Measurements from ENCODE around the gene ZNF22. TPM values are rescaled to one million over a fixed set of nuclear protein-coding genes. Genes with fewer than 3 reads are reported as not detected.
"Not testable (repeated sequence)": the region's sequence is repeated elsewhere in the genome, so short reads cannot be mapped to it uniquely, and the experiment has no call there.

ZNF22 gene
- total RNA-seq, 1 experiment from 2014 or later, result 60.8 TPM

GRCh38 chr10:45005284-45005683 lies 4.6 kb downstream of the ZNF22 start:
- H3K9me3 Mint-ChIP-seq (ENCODE audit: unreplicated experiment), result no peaks in the 10 kb centered on the region
- H3K4me1 ChIP-seq, result peaks cover 15% of the 10 kb centered on the region
- intact Hi-C loops (cut with micrococcal nuclease; ENCODE audit: unreplicated experiment), result loop anchor here (5.0 to 10.0 kb wide), 4 partner anchors 150 to 667 kb away; partner anchors contain the start of genes ALOX5 and ZFAND4
- H3K4me1 Mint-ChIP-seq (ENCODE audit: low read depth, unreplicated experiment), result peaks cover 9% of the 10 kb centered on the region
- ChIA-PET POLR2A (no interaction called here), CTCF (interaction anchor here (0.9 kb wide), 1 partner anchor 81 kb away, joined by 3 read pairs; no protein-coding TSS in a partner anchor)
- peaks cover 3% of the 10 kb centered on the region; the same call in 1 of the 2 replicates for H3K36me3 ChIP-seq (ENCODE audit: control insufficient read depth, insufficient read depth, low read length)
- BruUV-seq (replicated peaks), result no TSS peak
- DNase-seq, result no peak
- no peaks in the 10 kb centered on the region for H3K27me3 Mint-ChIP-seq (ENCODE audit: insufficient read depth, unreplicated experiment)
- H3K27me3 ChIP-seq (replicated peaks; ENCODE audit: control insufficient read depth, insufficient read depth, low read length), result no peaks in the 10 kb centered on the region
- no peak overlapping the region for H3K27ac Mint-ChIP-seq (ENCODE audit: unreplicated experiment)
- H3K9me3 ChIP-seq, result no peaks in the 10 kb centered on the region
- H3K4me3 Mint-ChIP-seq (ENCODE audit: unreplicated experiment), result no peak overlapping the region
- no peak for TF ChIP-seq CTCF (IDR thresholded peaks at IDR 0.05; ENCODE audit: insufficient read depth in 1 of 2, low read depth in 1 of 2, low read length in 1 of 2, severe bottlenecking in 1 of 2, unreplicated experiment in 1 of 2)
- peaks cover 48% of the 10 kb centered on the region for H3K36me3 Mint-ChIP-seq (ENCODE audit: insufficient read depth, unreplicated experiment)
- H3K4me3 ChIP-seq (ENCODE audit: low read depth, low read length), result no peak overlapping the region

DNA sequence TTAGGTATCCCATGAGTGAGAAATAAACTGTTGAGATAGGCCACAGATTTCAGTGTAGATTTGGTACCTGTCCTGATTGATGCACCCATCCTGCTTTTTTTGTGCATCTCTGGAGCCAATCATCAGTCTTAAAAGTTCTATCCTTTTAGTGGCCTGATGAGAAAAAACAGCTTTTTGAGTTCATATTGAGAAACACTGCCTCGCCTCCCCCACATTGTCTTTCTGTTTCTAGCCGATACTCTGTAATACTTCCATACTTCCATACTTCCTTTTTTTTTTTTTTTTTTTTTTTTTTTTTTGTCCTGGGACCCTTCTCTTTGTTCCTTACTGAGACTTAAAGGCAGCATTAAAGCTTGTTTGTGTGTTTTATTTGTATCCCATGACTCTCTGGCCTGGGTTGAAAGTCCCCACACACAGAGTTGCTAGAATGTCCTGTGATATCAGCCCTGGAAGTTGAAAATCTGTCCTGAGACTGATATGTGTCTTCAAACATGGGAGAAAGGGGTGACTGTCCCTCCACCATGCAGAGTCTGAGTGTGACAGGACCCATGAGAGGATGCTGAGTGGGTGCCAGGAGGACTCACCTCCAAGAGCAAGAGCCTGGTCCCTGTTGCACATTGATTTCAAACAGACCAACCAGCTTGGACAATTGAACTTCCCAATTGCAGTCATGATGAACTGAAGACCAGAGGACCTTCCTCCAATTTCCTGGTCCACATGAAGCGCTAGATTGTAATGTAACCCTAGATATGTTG lies 5.7 kb downstream of the ZNF22 start:
- no peak for DNase-seq
- Mint-ChIP-seq H3K27me3 (ENCODE audit: insufficient read depth, unreplicated experiment) (no peaks in the 10 kb centered on the region), H3K9me3 (ENCODE audit: unreplicated experiment) (no peaks in the 10 kb centered on the region), H3K4me1 (ENCODE audit: low read depth, unreplicated experiment) (peaks cover 7% of the 10 kb centered on the region), H3K4me3 (ENCODE audit: unreplicated experiment) (no peak overlapping the region), H3K27ac (ENCODE audit: unreplicated experiment) (no peak overlapping the region), H3K36me3 (ENCODE audit: insufficient read depth, unreplicated experiment) (peaks cover 39% of the 10 kb centered on the region)
- TF ChIP-seq CTCF (IDR thresholded peaks at IDR 0.05; ENCODE audit: insufficient read depth in 1 of 2, low read depth in 1 of 2, low read length in 1 of 2, severe bottlenecking in 1 of 2, unreplicated experiment in 1 of 2), result no peak
- Histone ChIP-seq H3K4me1 (peaks cover 15% of the 10 kb centered on the region; the same call in 1 of the 2 replicates), H3K4me3 (ENCODE audit: low read depth, low read length) (no peak overlapping the region), H3K36me3 (ENCODE audit: control insufficient read depth, insufficient read depth, low read length) (peaks cover 3% of the 10 kb centered on the region; the same call in 1 of the 2 replicates), H3K27me3 (replicated peaks; ENCODE audit: control insufficient read depth, insufficient read depth, low read length) (no peaks in the 10 kb centered on the region), H3K9me3 (no peaks in the 10 kb centered on the region)
- BruUV-seq (replicated peaks), result no TSS peak
- intact Hi-C loops (cut with micrococcal nuclease; ENCODE audit: unreplicated experiment), result loop anchor here (5.0 to 10.0 kb wide), 4 partner anchors 148 to 666 kb away; partner anchors contain the start of genes ALOX5 and ZFAND4
- POLR2A ChIA-PET, result no interaction called here
- CTCF ChIA-PET, result interaction anchor here (0.8 to 1.1 kb wide), 2 partner anchors 74 to 142 kb away, joined by 4 read pairs; no protein-coding TSS in a partner anchor

GRCh38 chr10:45008524-45009161 lies 7.9 kb downstream of the ZNF22 start:
- Mint-ChIP-seq H3K27me3 (ENCODE audit: insufficient read depth, unreplicated experiment) (no peaks in the 10 kb centered on the region), H3K27ac (ENCODE audit: unreplicated experiment) (no peak overlapping the region), H3K4me1 (ENCODE audit: low read depth, unreplicated experiment) (peaks cover 2% of the 10 kb centered on the region), H3K9me3 (ENCODE audit: unreplicated experiment) (no peaks in the 10 kb centered on the region), H3K36me3 (ENCODE audit: insufficient read depth, unreplicated experiment) (peaks cover 24% of the 10 kb centered on the region), H3K4me3 (ENCODE audit: unreplicated experiment) (no peak overlapping the region)
- H3K27me3 ChIP-seq (replicated peaks; ENCODE audit: control insufficient read depth, insufficient read depth, low read length), result no peaks in the 10 kb centered on the region
- H3K4me3 ChIP-seq (ENCODE audit: low read depth, low read length), result no peak overlapping the region
- POLR2A ChIA-PET, result no interaction called here
- TF ChIP-seq CTCF (IDR thresholded peaks at IDR 0.05; ENCODE audit: insufficient read depth in 1 of 2, low read depth in 1 of 2, low read length in 1 of 2, severe bottlenecking in 1 of 2, unreplicated experiment in 1 of 2), result peak; percentile 87 to 90
- CTCF ChIA-PET, result no interaction called here
- DNase-seq, result peak in 1 of 2 experiments; percentile 83
- peaks cover 5% of the 10 kb centered on the region; the same call in 1 of the 2 replicates for H3K4me1 ChIP-seq
- no peaks in the 10 kb centered on the region for H3K9me3 ChIP-seq
- H3K36me3 ChIP-seq (ENCODE audit: control insufficient read depth, insufficient read depth, low read length), result peaks cover under 1% of the 10 kb centered on the region; the same call in 1 of the 2 replicates
- BruUV-seq (replicated peaks), result no TSS peak
- intact Hi-C loops (cut with micrococcal nuclease; ENCODE audit: unreplicated experiment), result loop anchor here (2.0 to 10.0 kb wide), 6 partner anchors 146 to 664 kb away; partner anchors contain the start of genes ALOX5 and ZFAND4

- intact Hi-C loops (cut with micrococcal nuclease; ENCODE audit: unreplicated experiment); BruUV-seq (replicated peaks); H3K36me3 Mint-ChIP-seq (ENCODE audit: insufficient read depth, unreplicated experiment); POLR2A ChIA-PET; H3K27me3 Mint-ChIP-seq (ENCODE audit: insufficient read depth, unreplicated experiment); H3K9me3 ChIP-seq; H3K27ac Mint-ChIP-seq (ENCODE audit: unreplicated experiment); H3K9me3 Mint-ChIP-seq (ENCODE audit: unreplicated experiment); H3K27me3 ChIP-seq (replicated peaks; ENCODE audit: control insufficient read depth, insufficient read depth, low read length); H3K4me3 ChIP-seq (ENCODE audit: low read depth, low read length); H3K36me3 ChIP-seq (ENCODE audit: control insufficient read depth, insufficient read depth, low read length); CTCF ChIA-PET: not testable (repeated sequence)
- peak overlapping the region; percentile 31 for H3K4me3 Mint-ChIP-seq (ENCODE audit: unreplicated experiment)
- H3K4me1 ChIP-seq, result peaks cover 22% of the 10 kb centered on the region
- peaks cover 26% of the 10 kb centered on the region for H3K4me1 Mint-ChIP-seq (ENCODE audit: low read depth, unreplicated experiment)
- peak; percentile 47 to 68 for DNase-seq
Measured at GRCh38 chr10:45014557-45014956, 13.8 kb downstream of the ZNF22 start.
